ELF-1 (cell line): ENCODE data around the gene ADAMTS12.
A peak's percentile ranks its signal among the peaks of the same experiment; 100 is the strongest.
"Not testable (repeated sequence)": the region's sequence is repeated elsewhere in the genome, so short reads cannot be mapped to it uniquely, and the experiment has no call there.

Experiments used
- DNase-seq: peaks from one replicate; pipeline ENCODE4 v3.0.0-alpha.2; 2016; ENCODE audit warnings: low read depth, low spot score

The ADAMTS12 gene

DNA sequence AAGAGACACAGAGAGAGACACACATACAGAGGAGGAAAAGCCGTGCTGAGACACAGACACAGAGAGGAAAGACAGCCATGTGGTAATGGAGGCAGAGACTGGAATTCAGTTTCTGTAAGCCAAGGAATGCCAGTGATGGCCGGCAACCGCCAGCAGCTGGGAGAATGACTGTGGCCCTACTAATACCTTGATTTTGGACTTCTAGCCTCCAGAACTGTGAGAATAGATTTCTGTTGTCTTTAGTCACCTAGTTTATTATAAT lies 360.8 kb downstream of the ADAMTS12 start:
- no peak for DNase-seq

- no peak for DNase-seq
Observed at GRCh38 chr5:33530183-33531036, 361.4 kb downstream of the ADAMTS12 start.

GRCh38 chr5:33527696-33528095 lies 364.1 kb downstream of the ADAMTS12 start:
- no peak for DNase-seq

DNA sequence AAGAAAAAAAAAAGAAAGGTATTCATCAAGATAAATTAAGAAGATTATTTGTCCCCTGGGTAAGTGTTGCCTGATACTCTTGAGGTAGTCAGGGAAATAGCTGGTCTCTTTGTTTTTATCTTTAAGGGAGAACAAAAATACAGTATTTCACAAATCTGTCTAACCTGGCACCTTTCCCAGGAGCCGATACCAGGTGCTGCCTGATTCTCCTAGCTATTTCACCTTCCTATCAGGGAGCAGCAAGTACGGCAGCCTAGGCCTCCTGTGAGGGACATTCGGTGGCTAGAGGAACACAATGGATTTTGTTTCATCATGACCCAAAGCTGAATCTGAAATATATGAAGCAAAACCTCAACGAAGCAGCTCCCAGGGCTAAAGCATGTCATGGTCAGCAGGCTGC lies 365.0 kb downstream of the ADAMTS12 start:
- no peak for DNase-seq

DNA sequence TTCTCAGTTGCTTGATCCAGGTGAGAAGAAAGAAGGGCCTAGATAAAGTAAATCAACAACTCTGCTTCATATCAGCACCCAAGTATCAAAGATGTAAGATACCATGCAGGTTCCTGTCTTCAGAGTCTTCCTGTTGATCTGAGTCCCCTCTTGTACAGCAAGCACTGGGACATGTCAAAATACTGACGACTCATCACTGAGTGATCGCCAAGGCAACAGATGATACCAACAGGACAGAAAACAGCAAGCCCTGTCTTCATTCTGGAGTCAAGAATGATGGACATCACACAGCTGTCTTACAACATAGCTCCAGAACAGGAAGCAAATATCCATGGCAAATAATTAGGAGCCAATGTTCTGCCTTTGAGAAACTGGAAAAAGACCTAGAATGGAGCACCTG lies 367.3 kb downstream of the ADAMTS12 start:
- DNase-seq = peak; percentile 15

- no peak for DNase-seq
Observed at GRCh38 chr5:33523208-33523771, 368.5 kb downstream of the ADAMTS12 start.

DNA sequence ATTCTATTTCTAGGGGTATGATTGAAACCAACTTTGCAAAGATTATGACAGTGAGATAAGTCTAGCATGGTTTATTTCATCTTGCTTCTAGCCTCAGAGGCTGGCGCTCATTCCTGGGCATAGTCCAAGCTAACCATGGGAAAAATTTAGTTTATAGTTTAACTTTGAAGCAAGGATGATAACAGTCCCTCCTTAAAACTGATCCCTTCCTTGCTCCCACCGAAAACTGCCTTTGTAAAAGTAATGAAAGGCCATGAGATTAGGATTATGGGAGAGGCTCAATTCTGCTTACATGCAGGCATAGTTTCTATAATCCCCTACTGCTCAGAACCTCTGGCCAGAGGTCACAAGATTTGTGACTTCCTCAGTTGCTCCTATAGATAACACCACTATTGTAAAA lies 375.4 kb downstream of the ADAMTS12 start:
- no peak for DNase-seq

GRCh38 chr5:33515366-33515765 lies 376.4 kb downstream of the ADAMTS12 start:
- DNase-seq = not testable (repeated sequence)

DNA sequence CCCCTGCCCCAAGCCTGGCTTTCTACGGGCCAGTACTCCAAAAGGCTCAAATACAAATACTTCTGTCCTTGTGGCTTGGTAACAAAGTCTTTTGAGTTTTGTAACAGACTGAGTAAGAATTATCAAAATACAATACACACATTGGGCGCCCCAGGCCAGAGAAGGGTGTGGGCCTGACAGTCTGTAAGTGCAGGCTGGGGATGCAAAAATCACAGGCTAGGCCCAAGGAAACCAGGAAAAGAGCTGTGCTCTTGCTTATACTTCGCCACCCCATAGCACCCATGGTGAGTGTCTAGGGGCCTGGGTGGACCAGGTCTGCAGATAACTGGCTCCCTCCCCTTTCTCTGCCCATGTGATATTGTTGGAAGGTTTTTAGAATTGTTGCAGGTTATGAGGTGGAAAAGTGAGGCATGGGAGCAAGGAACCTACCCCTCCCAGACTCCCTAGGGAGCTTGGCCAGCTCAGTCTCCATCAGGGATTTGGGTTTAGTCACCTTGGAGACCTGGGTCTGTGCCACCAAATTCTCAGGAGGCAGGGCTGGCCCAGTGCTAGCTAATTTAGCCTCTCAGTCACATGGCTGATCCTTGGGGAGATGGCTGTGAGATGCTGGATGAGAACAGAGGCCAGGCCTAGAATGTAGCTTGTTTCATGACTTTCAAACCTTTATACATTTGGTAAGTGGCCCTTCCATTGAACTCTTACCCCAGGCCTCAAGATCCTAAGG lies 378.2 kb downstream of the ADAMTS12 start:
- no peak for DNase-seq

GRCh38 chr5:33509036-33509435 lies 382.8 kb downstream of the ADAMTS12 start:
- no peak for DNase-seq

- no peak for DNase-seq
Observed at GRCh38 chr5:33507426-33507825, 384.4 kb downstream of the ADAMTS12 start.

GRCh38 chr5:33504570-33504969 lies 387.2 kb downstream of the ADAMTS12 start:
- DNase-seq = no peak

DNA sequence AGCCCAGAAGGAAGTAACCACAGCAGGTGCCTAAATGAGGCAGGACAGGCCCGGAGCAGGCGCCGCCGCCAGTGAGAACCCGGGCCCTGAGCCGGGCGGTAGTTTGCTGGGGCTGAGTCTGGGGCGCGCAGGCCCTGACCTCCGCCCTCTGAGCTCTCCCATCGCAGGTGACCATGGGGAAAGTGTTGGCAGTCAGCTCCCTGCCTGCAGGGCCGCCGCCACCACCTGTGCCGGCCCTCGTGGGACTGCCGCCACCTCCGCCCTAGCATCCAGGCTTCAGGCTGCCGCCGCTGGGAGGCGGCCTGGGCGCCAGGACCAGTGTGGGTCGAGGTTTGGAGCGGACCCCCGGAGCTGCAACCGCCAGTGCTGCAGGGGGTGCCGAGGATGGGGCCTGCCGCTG lies 389.9 kb downstream of the ADAMTS12 start:
- no peak for DNase-seq

GRCh38 chr5:33501260-33501659 lies 390.5 kb downstream of the ADAMTS12 start:
- DNase-seq = no peak

GRCh38 chr5:33494466-33494865 lies 397.3 kb downstream of the ADAMTS12 start:
- no peak for DNase-seq

DNA sequence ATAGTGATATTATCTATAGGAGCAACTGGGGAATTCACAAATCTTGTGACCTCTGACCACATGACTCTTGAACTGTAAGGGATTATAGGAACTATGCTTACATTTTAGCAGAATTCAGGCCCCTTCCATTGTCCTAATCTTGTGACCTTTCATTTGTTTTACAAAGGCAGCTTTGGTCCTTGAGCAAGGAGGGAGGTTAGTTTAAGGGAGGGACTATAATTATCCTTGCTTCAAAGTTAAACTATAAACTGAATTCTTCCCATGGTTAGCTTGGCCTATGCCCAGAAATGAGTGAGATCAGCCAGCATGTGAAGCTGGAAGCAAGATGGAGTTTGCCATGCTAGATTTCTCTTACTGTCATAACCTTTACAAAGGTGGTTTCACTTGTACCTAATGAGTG lies 399.8 kb downstream of the ADAMTS12 start:
- no peak for DNase-seq

DNA sequence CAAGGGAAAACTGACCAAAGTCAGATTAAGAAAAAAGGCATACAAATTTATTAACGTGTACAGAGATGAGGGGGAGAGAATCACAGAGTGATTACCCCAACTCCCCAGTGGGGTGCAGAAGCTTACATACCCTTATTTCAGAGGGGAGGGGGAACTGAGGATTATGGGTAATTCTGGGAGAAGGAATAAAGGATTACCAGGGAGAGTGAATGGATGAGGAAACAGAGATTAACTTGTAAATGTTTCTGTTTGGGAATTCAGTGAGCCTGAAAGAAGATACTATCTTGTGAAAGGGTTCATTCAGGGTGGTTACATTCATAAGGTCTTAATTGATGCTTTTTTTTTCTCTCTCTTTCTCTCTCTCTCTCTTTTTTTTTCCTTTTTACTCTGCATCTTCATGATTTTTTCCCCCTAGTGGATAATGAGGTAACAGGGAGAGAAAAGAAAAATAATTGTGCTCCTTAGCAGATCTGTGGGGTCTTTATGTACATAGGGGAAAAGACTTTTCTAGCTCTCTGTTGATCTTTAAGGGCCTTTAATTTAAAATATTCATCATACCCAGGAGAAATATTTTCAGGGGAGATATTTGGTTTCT lies 401.6 kb downstream of the ADAMTS12 start:
- no peak for DNase-seq

GRCh38 chr5:33489481-33490067 lies 402.2 kb downstream of the ADAMTS12 start:
- DNase-seq = no peak

GRCh38 chr5:33488558-33489355 lies 403.0 kb downstream of the ADAMTS12 start:
- DNase-seq = no peak

GRCh38 chr5:33487236-33487635 lies 404.6 kb downstream of the ADAMTS12 start:
- no peak for DNase-seq

GRCh38 chr5:33482335-33482734 lies 409.5 kb downstream of the ADAMTS12 start:
- peak; percentile 66 for DNase-seq
